Mammary epithelial cell (primary cell): ENCODE measurements around the gene LRRK2.

Experiments used
- CTCF ChIP-seq, 2 donors: IDR thresholded peaks in 1 of 2; conservative IDR thresholded peaks in 1 of 2; 2 replicates each; pipeline ENCODE4 v1.5.1; 2011 to 2012; ENCODE audit warnings: inconsistent platforms in 2 of 2, low read length in 2 of 2, mild to moderate bottlenecking in 2 of 2, control low read depth in 1 of 2, low read depth in 1 of 2; ENCODE audit not compliant: insufficient read depth in 1 of 2; ENCODE audit errors: extremely low read depth in 1 of 2
- EZH2 ChIP-seq: IDR thresholded peaks from 2 replicates; pipeline ENCODE4 v1.6.1; 2012; ENCODE audit warnings: low read length, inconsistent platforms, borderline replicate concordance

DNA sequence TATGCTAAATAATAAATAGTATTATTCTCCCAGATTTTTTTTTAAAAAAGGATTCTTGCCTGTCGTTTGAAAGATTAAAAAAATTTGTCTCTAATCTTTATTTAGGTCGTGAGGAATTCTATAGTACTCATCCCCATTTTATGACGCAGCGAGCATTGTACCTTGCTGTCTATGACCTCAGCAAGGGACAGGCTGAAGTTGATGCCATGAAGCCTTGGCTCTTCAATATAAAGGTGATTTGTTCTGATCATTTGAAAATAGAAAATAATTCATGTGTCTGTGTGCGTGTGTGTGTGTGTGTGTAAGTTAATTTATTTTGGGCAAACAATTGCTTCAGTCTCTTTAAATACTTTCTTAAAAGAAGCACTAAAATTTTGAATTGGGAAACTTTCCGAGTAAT is 84.2 kb downstream of the LRRK2 start:
- no peak for TF ChIP-seq CTCF (conservative IDR thresholded peaks at IDR 0.05 in 1 of 2, IDR thresholded peaks at IDR 0.05 in 1 of 2; ENCODE audit: extremely low read depth in 1 of 2, insufficient read depth in 1 of 2, low read depth in 1 of 2, low read length in 2 of 2)
- no peak for TF ChIP-seq EZH2
